Fibroblast of skin of scalp (primary cell): ENCODE results near the gene RPL18A.
"Not testable (repeated sequence)": the region's sequence is repeated elsewhere in the genome, so short reads cannot be mapped to it uniquely, and the experiment has no call there.

Source experiments
- DNase-seq: peaks from one replicate; pipeline ENCODE4 v3.0.0-alpha.2; 2013

RPL18A gene

DNA sequence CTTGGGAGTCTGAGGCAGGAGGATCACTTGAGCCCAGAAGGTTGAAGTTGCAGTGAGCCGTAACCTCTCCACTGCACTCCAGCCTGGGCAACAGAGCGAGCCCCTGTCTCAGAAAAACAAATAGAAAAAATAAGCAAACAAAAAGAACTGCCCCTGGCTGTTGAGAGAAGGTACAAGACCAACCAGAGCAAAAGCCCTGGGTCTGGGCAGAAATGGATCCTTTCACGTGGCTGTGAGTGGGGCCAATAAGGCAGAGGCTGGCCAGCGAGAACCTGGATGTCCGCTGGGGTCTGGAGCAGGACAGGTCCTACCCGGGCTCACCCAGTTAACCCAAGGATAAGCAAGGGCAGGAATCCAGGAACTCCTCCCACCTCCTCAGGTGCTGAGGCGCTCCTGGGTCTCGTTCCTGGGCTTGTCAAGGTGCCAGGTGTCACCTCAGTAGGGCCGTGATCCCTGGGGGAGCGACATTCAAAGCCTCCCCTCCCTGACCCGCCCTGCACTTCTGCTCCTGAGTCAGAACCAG is 7.3 kb downstream of the RPL18A start:
- no peak for DNase-seq

DNA sequence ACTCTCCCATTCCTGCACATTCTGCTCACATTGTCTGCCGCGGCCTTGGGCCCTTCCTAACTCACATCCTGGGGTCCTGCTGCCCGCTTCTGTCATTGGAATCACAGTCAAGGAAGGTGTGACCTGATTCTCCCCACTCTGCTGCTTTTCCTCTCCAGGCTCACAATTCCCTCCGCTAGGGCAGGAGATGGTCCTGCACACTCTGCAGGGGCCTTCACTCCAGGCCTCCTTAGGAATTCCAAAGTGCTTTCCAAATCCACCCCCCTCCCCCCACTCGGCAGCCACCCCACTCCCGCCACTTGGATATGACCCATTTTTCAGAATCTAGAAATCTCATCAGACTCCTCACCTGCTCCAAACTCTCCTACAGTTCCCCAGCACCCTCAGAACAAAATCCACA is 9.0 kb downstream of the RPL18A start:
- DNase-seq: no peak

DNA sequence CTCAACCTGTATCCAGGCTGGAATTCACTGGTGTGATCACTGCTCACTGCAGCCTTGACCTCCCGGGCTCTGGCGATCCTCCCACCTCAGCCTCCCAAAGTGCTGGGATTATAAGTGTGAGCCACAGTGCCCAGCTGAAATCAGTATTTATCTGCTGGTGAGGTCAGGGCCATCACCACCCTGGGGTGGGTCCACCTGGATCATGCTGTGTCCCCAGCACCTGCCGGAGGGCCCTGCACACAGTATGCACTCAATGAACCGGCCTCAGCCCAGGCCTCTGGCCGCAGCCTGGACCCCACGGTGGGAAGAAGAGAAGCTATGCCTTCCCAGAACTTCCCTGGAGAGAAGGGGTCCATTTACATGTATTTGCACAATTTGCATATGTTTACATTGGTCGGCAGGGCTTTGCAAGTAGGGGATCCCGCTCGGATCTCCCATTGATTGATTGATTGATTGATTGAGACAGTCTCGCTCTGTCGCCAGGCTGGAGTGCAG is 9.5 kb downstream of the RPL18A start:
- no peak for DNase-seq

DNA sequence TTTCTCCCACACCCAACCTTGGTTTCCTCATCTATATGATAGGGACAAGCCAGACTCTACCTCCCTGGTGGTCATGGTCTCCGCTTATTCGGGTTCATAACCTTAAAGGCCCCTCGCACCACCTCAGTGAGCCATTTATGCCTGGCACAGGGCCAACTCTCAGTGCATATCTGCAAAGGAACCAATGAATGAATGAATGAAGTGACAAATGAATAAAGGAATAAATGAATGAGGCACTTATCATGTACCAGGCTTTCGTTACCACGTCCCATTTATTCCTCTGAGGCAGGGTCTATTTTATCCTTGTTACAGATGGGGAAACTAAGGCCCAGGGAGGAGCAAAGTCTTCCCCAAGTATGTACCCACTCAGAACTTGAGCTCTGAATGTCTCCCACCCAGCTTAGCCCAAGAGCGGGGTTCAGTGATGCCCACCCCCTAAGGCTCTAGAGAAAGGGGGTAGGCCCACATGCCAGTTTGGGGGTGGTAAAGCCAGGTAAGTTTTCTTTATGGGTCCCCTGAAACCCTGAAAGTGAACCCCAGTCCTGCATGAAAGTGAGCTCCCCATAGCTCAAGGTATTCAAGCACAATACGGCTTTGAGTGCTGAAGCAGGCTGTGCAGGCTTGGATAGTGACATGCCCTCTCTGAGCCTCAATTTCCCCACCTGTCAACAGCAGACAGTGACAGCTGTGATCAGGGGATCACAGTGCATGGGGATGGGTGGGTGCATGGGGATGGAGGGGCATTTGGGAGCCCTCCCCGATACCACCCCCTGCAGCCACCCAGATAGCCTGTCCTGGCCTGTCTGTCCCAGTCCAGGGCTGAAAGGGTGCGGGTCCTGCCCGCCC is 11.5 kb downstream of the RPL18A start:
- DNase-seq: no peak

DNA sequence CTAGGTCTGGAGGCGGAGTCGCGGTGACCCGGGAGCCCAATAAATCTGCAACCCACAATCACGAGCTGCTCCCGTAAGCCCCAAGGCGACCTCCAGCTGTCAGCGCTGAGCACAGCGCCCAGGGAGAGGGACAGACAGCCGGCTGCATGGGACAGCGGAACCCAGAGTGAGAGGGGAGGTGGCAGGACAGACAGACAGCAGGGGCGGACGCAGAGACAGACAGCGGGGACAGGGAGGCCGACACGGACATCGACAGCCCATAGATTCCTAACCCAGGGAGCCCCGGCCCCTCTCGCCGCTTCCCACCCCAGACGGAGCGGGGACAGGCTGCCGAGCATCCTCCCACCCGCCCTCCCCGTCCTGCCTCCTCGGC is 12.2 kb downstream of the RPL18A start, which contains the start of gene SLC5A5:
SLC5A5 (plus strand) TSS at position 68 of the 373 bp plus-strand sequence. CDS start 375 bp downstream, outside the sequence.
- no peak for DNase-seq

DNA sequence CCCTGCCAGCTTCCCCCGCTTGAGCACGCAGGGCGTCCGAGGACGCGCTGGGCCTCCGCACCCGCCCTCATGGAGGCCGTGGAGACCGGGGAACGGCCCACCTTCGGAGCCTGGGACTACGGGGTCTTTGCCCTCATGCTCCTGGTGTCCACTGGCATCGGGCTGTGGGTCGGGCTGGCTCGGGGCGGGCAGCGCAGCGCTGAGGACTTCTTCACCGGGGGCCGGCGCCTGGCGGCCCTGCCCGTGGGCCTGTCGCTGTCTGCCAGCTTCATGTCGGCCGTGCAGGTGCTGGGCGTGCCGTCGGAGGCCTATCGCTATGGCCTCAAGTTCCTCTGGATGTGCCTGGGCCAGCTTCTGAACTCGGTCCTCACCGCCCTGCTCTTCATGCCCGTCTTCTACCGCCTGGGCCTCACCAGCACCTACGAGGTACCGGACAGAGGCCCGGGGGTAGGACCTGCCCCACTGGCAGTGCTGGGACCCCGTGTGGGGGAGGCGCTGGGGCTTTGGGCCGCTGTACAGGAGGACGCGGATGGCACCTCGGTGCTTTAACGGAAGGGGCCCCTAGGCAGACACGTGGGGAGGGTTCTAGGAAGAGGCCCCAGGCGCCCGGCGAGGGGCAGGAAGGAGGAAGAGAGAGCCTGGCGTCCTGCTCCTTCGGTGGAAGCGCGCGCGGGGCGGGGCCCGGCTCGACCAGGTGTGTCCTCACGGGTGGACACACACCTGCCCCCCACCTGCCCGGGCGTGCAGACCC is 12.7 kb downstream of the RPL18A start:
- no peak for DNase-seq

DNA sequence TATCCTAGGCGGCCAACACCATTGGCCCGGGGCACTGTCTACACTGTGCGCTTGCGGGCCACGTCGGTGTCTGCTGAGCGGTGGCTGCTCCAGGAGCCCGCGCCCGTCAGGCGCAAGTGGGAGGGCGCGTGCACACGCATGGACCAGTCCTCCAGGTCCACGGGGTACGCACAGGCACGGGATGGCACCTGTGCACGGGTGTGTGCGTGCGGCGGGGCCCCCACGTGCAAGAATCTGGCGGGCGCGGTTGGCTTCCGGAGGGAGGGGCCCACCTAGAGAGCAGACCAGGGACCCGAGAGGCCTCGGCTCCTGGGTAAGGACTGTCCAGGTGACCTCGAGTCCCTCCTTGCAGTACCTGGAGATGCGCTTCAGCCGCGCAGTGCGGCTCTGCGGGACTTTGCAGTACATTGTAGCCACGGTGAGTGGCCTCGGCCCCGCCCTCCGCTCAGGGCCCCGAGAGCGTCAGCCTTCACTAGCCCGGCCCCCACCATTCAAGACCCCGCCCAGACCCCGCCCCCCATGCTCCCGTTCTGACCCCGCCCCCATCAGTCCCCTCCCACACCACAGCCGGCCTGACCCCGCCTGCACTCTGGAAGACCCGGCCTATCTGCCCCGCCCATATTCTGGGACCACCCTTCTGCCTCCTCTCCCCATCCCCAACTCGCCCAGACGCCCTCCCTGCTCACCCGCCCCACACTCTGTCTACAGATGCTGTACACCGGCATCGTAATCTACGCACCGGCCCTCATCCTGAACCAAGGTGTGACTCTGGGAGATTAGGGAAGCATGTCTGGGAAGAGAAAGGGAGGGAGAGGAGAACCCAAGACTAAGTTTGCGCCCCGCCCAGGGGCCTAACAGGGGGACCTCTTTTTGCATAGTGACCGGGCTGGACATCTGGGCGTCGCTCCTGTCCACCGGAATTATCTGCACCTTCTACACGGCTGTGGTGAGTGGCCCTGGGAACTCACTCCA is 14.4 kb downstream of the RPL18A start:
- no peak for DNase-seq

DNA sequence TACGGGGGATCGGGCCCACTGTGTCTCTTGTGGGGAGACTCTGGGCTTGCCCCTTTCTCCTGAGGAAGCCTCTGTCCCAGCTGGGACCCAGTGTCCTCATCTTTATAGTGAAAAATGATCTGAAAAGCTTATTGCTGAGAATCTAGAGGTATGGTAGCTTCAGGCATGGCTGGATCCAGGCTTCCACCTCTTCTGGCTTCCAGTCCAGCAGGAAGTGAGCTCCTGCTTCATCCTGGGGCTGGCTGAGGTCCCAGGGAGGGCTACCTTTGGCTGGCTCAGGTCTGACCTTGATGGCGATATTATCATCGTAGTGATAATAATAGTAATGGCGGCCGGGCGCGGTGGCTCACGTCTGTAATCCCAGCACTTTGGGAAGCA is 15.0 kb downstream of the RPL18A start:
- no peak for DNase-seq

DNA sequence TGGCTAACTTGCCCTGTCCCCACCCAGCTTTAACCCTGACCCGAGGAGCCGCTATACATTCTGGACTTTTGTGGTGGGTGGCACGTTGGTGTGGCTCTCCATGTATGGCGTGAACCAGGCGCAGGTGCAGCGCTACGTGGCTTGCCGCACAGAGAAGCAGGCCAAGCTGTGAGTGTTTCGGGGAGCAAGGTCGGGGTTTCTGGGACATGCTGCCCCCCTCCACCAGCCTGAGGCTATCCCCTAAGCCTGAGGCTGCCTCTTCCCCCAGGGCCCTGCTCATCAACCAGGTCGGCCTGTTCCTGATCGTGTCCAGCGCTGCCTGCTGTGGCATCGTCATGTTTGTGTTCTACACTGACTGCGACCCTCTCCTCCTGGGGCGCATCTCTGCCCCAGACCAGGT is 18.0 kb downstream of the RPL18A start:
- no peak for DNase-seq

DNA sequence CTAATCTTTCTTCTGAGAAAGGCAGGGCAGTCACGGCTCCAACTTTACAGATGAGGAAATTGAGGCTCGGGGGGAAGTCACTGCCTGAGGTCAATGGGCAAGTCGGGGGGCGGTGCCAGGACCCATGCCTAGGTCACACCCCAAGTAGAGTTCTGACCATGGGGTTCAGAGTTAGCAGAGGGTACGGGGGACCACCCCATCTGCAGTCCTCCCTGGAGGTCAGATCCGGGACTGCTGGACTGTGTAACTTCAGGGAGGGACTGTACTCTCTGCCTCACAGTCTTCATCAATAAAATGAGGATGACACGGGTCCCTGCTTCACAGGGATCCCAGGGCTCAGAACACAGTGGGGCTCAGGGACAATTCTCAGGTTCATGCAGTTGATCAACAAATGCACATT is 19.8 kb downstream of the RPL18A start:
- DNase-seq: no peak

DNA sequence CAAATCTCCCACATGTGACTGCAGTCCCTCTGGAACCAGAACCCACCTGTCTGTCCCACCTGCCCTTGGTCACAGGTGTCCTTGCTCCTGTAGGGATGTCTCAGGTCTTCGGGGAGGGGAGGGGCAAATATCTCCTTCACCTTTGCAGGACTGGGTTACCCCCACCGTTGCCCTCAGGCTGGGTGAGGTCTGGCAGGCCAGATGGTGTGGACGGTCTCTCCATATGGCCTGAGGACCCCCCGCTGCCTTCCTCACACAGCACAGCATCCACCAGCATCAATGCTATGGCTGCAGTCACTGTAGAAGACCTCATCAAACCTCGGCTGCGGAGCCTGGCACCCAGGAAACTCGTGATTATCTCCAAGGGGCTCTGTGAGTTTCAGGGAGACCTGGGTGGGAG is 22.0 kb downstream of the RPL18A start:
- no peak for DNase-seq

DNA sequence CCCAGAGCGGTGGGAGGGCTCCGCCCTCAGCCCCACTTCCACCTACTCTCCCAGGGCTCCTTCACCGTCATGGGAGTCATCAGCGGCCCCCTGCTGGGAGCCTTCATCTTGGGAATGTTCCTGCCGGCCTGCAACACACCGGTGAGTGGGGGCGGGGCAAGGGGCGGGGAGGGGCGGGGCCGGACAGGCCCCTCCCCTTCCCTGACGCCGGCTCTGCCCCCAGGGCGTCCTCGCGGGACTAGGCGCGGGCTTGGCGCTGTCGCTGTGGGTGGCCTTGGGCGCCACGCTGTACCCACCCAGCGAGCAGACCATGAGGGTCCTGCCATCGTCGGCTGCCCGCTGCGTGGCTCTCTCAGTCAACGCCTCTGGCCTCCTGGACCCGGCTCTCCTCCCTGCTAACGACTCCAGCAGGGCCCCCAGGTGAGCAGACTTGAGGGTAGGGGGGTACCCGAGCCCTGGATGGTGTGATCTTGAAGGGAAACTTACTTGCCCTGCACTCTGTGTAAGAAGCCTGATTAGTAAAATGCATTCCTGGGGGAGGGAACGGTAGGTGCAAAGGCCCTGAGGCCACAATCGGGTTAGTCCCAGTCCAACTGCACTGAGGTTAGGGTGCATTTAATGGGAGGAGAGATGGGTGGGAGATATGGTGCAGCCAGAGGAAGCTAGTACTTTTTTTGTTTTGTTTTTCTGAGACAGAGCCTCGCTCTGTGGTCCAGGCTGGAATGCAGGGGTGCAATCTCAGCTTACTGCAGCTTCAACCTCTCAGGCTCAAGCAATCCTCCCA is 24.1 kb downstream of the RPL18A start:
- DNase-seq: no peak

DNA sequence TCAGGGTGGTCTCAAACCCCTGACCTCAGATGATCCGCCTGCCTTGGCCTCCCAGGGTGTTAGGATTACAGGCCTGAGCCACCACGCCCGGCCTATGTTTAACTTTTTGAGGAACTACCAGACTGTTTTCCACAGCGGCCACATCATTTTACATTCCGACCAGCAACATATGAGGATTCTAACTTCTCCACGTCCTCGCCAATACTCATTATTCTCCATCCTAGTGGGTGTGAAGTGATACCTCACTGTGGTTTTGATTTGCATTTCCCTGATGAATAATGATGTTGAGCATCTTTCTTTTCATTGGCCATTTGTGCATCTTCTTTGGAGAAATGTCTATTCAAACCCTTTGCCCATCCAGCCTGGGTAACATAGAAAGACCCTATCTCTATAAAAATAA is 26.8 kb downstream of the RPL18A start:
- no peak for DNase-seq

DNA sequence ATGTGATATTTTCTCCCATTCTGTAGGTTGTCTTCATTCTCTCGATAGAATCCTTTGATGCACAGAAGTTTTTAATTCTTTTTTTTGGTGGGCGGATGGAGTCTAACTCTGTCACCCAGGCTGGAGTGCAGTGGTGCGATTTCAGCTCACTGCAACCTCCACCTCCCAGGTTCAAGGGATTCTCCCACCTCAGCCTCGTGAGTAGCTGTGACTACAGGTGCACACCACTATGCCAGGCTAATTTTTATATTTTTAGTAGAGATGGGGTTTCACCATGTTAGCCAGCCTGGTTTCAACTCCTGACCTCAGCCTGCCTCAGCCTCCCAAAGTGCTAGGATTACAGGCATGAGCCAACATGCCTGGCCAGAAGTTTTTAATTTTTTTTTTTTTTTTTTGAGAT is 27.5 kb downstream of the RPL18A start:
- not testable (repeated sequence) for DNase-seq

DNA sequence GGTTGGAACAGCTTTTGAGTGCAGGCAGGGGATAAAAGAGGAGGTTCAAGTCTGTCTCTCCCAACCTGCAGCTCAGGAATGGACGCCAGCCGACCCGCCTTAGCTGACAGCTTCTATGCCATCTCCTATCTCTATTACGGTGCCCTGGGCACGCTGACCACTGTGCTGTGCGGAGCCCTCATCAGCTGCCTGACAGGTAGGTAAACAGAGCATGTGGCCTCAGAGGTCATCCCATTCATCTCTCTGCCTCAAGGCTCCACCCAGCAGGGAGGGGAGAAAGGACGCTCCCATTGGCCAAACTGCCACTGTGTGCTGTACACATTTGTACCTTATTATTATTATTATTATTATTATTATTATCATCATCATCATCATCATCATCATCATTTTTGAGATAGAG is 28.6 kb downstream of the RPL18A start:
- DNase-seq: no peak

DNA sequence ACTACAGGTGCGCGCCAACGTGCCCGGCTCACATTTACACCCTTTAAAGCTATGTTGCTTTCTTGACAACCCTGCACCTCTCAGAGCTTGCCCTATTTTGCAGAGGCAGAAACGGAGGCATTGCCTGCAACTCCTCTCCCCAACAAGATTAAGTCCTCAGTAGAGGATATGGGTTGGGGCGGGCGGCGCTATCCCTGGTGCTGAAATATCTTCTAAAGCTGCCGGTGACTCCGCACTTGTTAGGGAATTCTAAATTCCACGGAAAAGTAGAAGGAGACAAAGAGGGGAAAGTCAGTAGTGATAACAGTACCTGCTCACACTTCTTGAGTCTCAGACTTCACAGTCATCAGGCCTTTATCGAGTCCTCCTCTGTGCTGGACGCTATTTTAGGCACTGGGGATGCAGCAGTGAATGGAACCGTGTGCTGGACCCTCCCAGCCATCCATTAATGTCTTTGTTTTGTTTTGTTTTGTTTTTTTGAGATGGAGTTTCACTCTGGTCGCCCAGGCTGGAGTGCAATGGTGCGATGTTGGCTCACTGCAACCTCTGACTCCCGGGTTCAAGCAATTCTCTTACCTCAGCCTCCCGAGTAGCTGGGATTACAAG is 30.0 kb downstream of the RPL18A start:
- peak; percentile 55 for DNase-seq

DNA sequence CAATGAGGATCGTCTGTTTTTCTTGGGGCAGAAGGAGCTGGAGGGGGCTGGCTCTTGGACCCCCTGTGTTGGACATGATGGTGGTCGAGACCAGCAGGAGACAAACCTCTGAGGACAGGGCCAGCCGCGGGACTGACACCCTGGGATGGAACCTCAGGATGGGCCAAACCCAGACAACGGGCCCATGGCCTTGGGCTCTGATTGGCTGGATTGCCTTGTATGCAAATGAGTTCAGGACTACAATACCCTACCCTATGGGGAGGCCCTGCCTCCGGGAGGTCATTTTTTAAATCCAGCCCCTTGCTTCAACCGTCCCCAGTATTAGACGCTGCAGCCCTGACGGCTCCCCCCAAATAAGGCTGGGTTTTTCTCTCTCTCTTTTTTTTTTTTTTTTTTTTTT is 34.1 kb downstream of the RPL18A start:
- DNase-seq: no peak

DNA sequence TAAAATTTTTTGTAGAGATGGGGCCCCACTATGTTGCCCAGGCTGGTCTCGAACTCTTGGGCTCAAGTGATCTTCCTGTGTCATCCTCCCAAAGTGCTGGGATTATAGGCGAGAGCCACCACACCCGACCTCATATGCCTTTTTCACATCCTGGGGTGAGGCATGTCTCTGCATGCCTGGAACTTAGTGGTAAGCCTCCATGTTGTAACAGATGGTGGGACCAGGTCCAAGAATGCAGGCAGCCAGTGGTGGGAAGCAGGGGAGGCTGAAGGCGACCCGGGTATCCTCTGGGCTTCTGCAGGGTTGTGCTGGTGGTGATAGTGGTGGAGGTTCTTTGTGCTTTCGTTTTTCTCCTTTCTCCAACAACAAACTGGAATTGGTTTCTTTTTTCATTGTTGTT is 43.0 kb downstream of the RPL18A start:
- peak; percentile 64 for DNase-seq

DNA sequence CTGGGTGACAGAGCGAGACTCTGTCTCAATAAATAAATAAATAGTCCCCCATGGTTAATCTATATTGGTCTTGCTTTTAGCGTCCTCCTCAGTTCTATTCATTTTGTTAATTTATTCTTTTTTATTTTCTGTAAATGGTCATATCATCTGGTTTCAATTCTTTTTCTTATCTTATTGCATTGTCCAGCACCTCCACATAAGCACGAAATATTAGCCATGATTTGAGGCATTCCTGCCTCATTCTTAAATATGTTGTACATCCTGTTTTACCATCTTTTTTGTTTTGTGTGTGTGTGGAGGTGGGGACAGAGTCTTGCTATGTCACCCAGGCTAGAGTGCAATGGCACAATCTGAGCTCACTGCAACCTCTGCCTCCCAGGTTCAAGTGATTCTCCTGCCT is 48.5 kb downstream of the RPL18A start:
- DNase-seq: no peak

DNA sequence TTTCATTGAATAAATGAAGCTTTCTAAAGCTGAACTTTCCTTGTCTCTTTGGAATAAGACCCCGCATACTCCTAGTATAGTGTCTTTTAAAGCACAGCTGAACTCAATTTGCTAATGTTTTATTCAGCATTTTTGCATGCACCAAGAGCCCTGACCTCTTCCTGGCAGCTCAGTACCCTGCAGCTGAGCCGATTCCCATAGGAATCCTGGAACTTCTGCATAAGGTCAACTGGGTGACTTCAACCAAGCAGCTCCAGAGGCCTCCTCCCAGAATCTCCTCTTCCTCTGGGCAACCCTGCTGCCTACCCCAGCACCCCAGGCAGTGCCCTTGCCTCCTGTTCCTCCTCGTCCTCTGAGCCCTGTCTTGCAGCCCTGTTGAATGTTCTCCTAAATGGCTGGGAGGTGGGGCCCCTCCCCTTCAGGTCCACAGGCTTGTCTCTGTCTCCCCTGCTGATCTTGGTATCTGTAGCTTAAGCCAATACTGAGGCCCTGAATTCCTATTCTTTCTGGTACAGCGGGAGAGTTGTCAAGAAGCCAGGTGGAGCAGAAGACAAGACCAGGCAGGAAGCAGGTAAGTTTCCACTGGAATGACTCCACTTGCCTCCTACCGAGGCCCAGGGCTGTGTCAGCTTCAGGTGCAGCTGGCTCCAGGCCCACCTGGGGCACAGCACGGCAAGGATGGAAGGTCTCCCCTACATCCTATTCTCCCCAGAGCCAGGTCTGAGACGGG is 49.5 kb downstream of the RPL18A start:
- no peak for DNase-seq
